ENCODE results near the gene CST3. TPM values are rescaled to one million over a fixed set of nuclear protein-coding genes. Genes with fewer than 3 reads are reported as not detected.
"Not testable (repeated sequence)": the region's sequence is repeated elsewhere in the genome, so short reads cannot be mapped to it uniquely, and the experiment has no call there.

CST3 gene
- polyA plus RNA-seq, 3 donors from 2014 or later = 60.0 to 290 (median 289) TPM

- no peak overlapping the region for H3K4me3 Mint-ChIP-seq
- H3K27me3 Mint-ChIP-seq (ENCODE audit: low read depth in 3 of 3) = peaks cover 0 to 8% (median 5%) of the 10 kb centered on the region in 3 donors
- DNase-seq = no peak
- H3K36me3 Mint-ChIP-seq = peaks cover 0 to 4% (median 0%) of the 10 kb centered on the region in 3 donors
- H3K27ac Mint-ChIP-seq = no peak overlapping the region
- no peaks in the 10 kb centered on the region for H3K9me3 Mint-ChIP-seq
- H3K4me1 Mint-ChIP-seq = peaks cover 4 to 6% of the 10 kb centered on the region in 2 donors
Measured at GRCh38 chr20:23624324-23624691, 13.4 kb downstream of the CST3 start.

DNA sequence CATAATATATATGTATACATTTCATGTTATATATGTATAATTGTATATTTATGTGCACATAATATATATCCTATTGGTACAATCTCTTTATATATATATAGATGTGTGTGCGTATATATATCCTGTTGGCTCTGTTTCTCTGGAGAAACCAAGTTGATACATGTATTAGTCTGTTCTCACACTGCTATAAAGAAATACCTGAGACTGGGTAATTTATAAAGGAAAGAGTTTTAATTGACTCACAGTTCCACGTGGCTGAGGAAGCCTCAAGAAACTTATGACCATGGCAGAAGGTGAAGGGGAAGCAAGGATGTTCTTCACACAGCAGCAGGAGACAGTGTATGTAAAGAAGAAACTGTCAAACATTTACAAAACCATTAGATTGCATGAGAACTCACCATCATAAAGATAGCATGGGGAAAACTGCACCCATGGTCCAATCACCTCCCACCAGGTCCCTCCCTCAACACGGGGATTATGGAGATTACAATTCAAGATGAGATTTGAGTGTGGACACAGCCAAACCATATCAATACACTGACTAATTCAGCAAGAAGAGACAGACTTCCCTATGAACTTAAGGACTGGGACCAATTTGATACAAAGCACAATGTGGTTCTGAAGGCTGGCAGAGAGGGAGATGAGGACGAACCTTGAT lies 14.0 kb downstream of the CST3 start:
- H3K36me3 Mint-ChIP-seq = peaks cover 0 to 3% (median 0%) of the 10 kb centered on the region in 3 donors
- H3K4me1 Mint-ChIP-seq = peaks cover 4 to 6% of the 10 kb centered on the region in 2 donors
- no peak for DNase-seq
- H3K4me3 Mint-ChIP-seq = no peak overlapping the region
- no peak overlapping the region for H3K27ac Mint-ChIP-seq
- H3K9me3 Mint-ChIP-seq = peaks cover 0 to 1% (median 0%) of the 10 kb centered on the region in 6 donors
- H3K27me3 Mint-ChIP-seq (ENCODE audit: low read depth in 3 of 3) = peaks cover 0 to 8% (median 5%) of the 10 kb centered on the region in 3 donors

DNA sequence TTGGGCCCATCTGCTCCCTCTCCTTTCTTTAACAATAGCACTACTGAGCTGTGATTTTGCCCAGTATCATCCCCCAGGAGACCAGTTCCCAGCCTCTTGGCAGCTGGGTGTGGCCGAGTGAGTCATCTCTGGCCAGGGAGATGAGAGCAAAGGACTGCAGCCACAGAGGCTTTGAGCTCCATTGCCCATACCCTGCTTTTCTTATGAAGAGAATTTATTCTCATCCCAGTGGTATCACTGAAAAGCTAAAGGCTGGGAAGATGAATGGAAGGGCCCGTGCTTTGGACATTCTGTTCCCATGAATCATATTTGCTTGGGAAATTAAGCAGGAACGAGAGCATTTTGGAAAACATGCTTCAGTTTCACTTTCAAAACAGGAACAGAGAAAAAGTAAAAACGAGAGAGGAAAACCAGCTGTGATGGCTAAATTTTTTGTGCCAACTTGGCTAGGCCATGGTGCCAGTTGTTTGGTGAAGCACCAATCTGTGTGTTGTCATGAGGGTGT lies 14.9 kb downstream of the CST3 start:
- H3K4me3 Mint-ChIP-seq = peak overlapping the region in 1 of 5 donors; percentile 46
- peaks cover 0 to 1% (median 0%) of the 10 kb centered on the region in 6 donors for H3K9me3 Mint-ChIP-seq
- peaks cover 4 to 6% of the 10 kb centered on the region in 2 donors for H3K4me1 Mint-ChIP-seq

DNA sequence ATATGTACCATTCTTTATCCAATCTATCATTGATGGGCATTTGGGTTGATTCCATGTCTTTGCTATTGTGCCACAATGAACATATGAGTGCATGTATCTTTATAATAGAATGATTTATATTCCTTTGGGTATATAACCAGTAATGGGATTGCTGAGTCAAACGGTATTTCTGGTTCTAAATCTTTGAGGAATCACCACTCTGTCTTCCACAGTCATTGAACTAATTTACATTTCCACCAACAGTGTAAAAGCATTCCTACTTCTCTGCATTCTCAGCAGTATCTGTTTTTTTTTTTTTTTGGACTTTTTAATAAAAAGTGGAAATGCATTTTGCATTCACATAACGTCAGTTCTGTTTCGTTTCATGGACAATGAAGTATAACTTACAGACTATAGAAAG lies 15.4 kb downstream of the CST3 start:
- not testable (repeated sequence) for H3K27ac Mint-ChIP-seq; H3K27me3 Mint-ChIP-seq (ENCODE audit: low read depth in 3 of 3); H3K4me3 Mint-ChIP-seq; H3K36me3 Mint-ChIP-seq; H3K9me3 Mint-ChIP-seq; DNase-seq; H3K4me1 Mint-ChIP-seq

More for the DNA sequence above, 14.9 kb downstream of the CST3 start:
- Mint-ChIP-seq H3K27me3 (ENCODE audit: low read depth in 3 of 3) (peaks cover 4 to 5% (median 5%) of the 10 kb centered on the region in 3 donors), H3K27ac (no peak overlapping the region), H3K36me3 (no peaks in the 10 kb centered on the region)
- DNase-seq = no peak

DNA sequence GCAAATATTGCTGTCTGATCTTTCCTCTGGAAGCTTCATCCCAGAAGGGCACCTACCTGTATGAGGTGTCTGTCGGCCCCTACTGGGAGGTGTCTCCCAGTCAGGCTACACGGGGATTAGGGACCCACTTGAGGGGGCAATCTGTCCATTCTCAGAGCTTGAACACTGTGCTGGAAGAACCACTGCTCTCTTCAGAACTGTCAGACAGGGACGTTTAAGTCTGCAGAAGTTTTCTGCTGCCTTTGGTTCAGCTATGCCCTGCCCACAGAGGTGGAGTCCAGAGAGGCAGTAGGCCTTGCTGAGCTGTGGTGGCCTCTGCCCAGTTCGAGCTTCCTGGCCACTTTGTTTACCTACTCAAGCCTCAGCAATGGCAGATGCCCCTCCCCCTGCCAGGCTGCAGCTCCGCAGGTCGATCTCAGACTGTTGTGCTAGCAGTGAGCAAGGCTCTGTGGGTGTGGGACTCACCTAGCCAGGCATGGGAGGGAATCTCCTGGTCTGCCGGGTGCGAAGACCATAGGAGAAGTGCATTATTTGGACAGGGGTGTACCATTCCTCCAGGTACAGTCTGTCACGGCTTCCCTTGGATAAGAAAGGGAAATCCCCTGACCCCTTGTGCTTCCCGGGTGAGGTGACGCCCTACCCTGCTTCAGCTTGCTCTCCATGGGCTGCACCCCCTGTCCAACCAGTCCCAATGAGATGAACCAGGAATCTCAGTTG lies 16.9 kb downstream of the CST3 start:
- H3K36me3 Mint-ChIP-seq; H3K9me3 Mint-ChIP-seq; H3K4me1 Mint-ChIP-seq; H3K27ac Mint-ChIP-seq; H3K4me3 Mint-ChIP-seq; DNase-seq; H3K27me3 Mint-ChIP-seq (ENCODE audit: low read depth in 3 of 3): not testable (repeated sequence)

DNA sequence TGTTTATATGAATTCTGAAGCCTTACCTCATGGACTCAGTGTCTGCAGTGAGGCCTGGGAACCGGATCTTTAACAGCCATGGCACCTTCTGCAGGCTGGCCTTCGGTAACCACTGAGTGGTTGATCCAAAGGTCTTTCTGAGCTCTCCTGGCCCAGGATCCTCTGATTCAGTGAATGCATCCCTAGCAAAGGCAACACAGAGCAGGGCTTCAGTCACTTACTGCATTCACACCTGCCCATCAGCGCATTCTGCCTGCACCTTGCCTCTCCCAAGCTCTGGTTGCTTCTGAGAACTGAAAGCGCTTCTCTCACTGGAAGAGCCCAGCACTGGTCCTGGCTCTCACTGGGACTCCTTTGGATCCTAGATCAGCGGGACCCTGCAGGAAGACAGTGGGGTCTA lies 23.6 kb downstream of the CST3 start:
- no peak for DNase-seq
- Mint-ChIP-seq H3K4me1 (no peaks in the 10 kb centered on the region), H3K36me3 (no peaks in the 10 kb centered on the region), H3K9me3 (peaks cover 0 to 1% (median 0%) of the 10 kb centered on the region in 6 donors), H3K4me3 (no peak overlapping the region), H3K27ac (no peak overlapping the region), H3K27me3 (ENCODE audit: low read depth in 3 of 3) (peaks cover 6 to 7% (median 7%) of the 10 kb centered on the region in 3 donors)

- no peaks in the 10 kb centered on the region for H3K36me3 Mint-ChIP-seq
- H3K4me1 Mint-ChIP-seq = no peaks in the 10 kb centered on the region
- no peak overlapping the region for H3K27ac Mint-ChIP-seq
- no peak overlapping the region for H3K4me3 Mint-ChIP-seq
- peaks cover 6 to 7% (median 7%) of the 10 kb centered on the region in 3 donors for H3K27me3 Mint-ChIP-seq (ENCODE audit: low read depth in 3 of 3)
- no peaks in the 10 kb centered on the region for H3K9me3 Mint-ChIP-seq
- DNase-seq = no peak
Measured at GRCh38 chr20:23613676-23614075, 24.1 kb downstream of the CST3 start.

- no peak for DNase-seq
- Mint-ChIP-seq H3K27me3 (ENCODE audit: low read depth in 3 of 3) (peaks cover 3 to 7% (median 6%) of the 10 kb centered on the region in 3 donors), H3K4me1 (no peaks in the 10 kb centered on the region), H3K4me3 (no peak overlapping the region), H3K36me3 (no peaks in the 10 kb centered on the region), H3K27ac (peak overlapping the region in 1 of 6 donors; percentile 66), H3K9me3 (no peaks in the 10 kb centered on the region)
Measured at GRCh38 chr20:23612396-23612795, 25.4 kb downstream of the CST3 start.

GRCh38 chr20:23609486-23610109 lies 28.2 kb downstream of the CST3 start:
- Mint-ChIP-seq H3K36me3 (no peaks in the 10 kb centered on the region), H3K27ac (no peak overlapping the region), H3K9me3 (no peaks in the 10 kb centered on the region)

GRCh38 chr20:23608251-23608846 lies 29.4 kb downstream of the CST3 start:
- Mint-ChIP-seq H3K4me1 (peaks cover 6 to 8% of the 10 kb centered on the region in 2 donors), H3K4me3 (no peak overlapping the region), H3K27me3 (ENCODE audit: low read depth in 3 of 3) (peaks cover 2 to 5% (median 4%) of the 10 kb centered on the region in 3 donors)

More at GRCh38 chr20:23609486-23610109, 28.2 kb downstream of the CST3 start:
- peaks cover 6 to 8% of the 10 kb centered on the region in 2 donors for H3K4me1 Mint-ChIP-seq
- H3K4me3 Mint-ChIP-seq = no peak overlapping the region
- H3K27me3 Mint-ChIP-seq (ENCODE audit: low read depth in 3 of 3) = peaks cover 2 to 5% (median 4%) of the 10 kb centered on the region in 3 donors
- DNase-seq = no peak

GRCh38 chr20:23607497-23608245 lies 30.1 kb downstream of the CST3 start:
- no peak overlapping the region for H3K4me3 Mint-ChIP-seq
- no peaks in the 10 kb centered on the region for H3K36me3 Mint-ChIP-seq
- H3K9me3 Mint-ChIP-seq = no peaks in the 10 kb centered on the region
- H3K27ac Mint-ChIP-seq = no peak overlapping the region
- peaks cover 6 to 8% of the 10 kb centered on the region in 2 donors for H3K4me1 Mint-ChIP-seq
- peaks cover 2 to 5% (median 4%) of the 10 kb centered on the region in 3 donors for H3K27me3 Mint-ChIP-seq (ENCODE audit: low read depth in 3 of 3)
- no peak for DNase-seq

More at GRCh38 chr20:23608251-23608846, 29.4 kb downstream of the CST3 start:
- Mint-ChIP-seq H3K36me3 (no peaks in the 10 kb centered on the region), H3K9me3 (no peaks in the 10 kb centered on the region), H3K27ac (no peak overlapping the region)
- no peak for DNase-seq

- H3K4me3 Mint-ChIP-seq = peak overlapping the region in 2 of 5 donors; percentile 25 to 60
- H3K36me3 Mint-ChIP-seq = no peaks in the 10 kb centered on the region
- H3K9me3 Mint-ChIP-seq = no peaks in the 10 kb centered on the region
- peak; percentile 76 to 82 (median 78) for DNase-seq
- H3K27ac Mint-ChIP-seq = peak overlapping the region in 2 of 6 donors; percentile 55 to 84
- H3K4me1 Mint-ChIP-seq = peaks cover 6 to 8% of the 10 kb centered on the region in 2 donors
- peaks cover 2 to 5% (median 4%) of the 10 kb centered on the region in 3 donors for H3K27me3 Mint-ChIP-seq (ENCODE audit: low read depth in 3 of 3)
Measured at GRCh38 chr20:23606652-23607049, 31.1 kb downstream of the CST3 start.

All from immature natural killer cell (primary cell).